Liver (tissue), 9 donors: ENCODE data around the gene COL6A6. TPM values are rescaled to one million over a fixed set of nuclear protein-coding genes. Genes with fewer than 3 reads are reported as not detected.

Experiments used
- DNase-seq: peaks from one replicate; pipeline ENCODE4 v3.0.0-alpha.2; 2017; ENCODE audit warnings: low spot score
- H3K27ac ChIP-seq, 2 donors: one replicate each; pipeline ENCODE4 v1.7.0; 2013; ENCODE audit warnings: inconsistent platforms in 2 of 2, low read length in 2 of 2, control low read depth in 1 of 2, low read depth in 1 of 2, mild to moderate bottlenecking in 1 of 2
- H3K27me3 ChIP-seq, 4 donors: one replicate each; pipeline versions ENCODE4 v1.6.1 to v1.7.0; 2013; ENCODE audit warnings: low read length in 3 of 4, inconsistent platforms in 1 of 4, mild to moderate bottlenecking in 1 of 4, moderate library complexity in 1 of 4; ENCODE audit not compliant: control insufficient read depth in 4 of 4, insufficient read depth in 4 of 4
- H3K36me3 ChIP-seq, 4 donors: one replicate each; pipeline versions ENCODE4 v1.6.1 to v1.7.0; 2013; ENCODE audit warnings: low read length in 3 of 4, mild to moderate bottlenecking in 3 of 4, low read depth in 1 of 4, moderate library complexity in 1 of 4; ENCODE audit not compliant: control insufficient read depth in 4 of 4, insufficient read depth in 3 of 4
- H3K4me1 ChIP-seq, 4 donors: one replicate each; pipeline versions ENCODE4 v1.6.1 to v1.7.0; 2013; ENCODE audit warnings: low read length in 3 of 4, mild to moderate bottlenecking in 3 of 4, moderate library complexity in 1 of 4; ENCODE audit not compliant: control insufficient read depth in 4 of 4, insufficient read depth in 4 of 4
- H3K4me3 ChIP-seq, 3 donors: one replicate each; pipeline versions ENCODE4 v1.6.1 to v1.7.0; 2013; ENCODE audit warnings: low read length in 3 of 3, control low read depth in 1 of 3, low read depth in 1 of 3, mild to moderate bottlenecking in 1 of 3
- H3K9ac ChIP-seq, 2 donors: one replicate each; pipeline ENCODE4 v1.7.0; 2013; ENCODE audit warnings: low read length in 2 of 2, mild to moderate bottlenecking in 2 of 2, moderate library complexity in 2 of 2, control low read depth in 1 of 2, low read depth in 1 of 2
- H3K9me3 ChIP-seq, 4 donors: one replicate each; pipeline versions ENCODE4 v1.6.1 to v1.7.0; 2013; ENCODE audit warnings: low read length in 3 of 4; ENCODE audit not compliant: control insufficient read depth in 4 of 4
- ATF3 ChIP-seq: IDR thresholded peaks from 2 replicates; pipeline ENCODE4 v1.6.1; 2016; ENCODE audit warnings: antibody characterized with exemption
- CTCF ChIP-seq: fragments of 150-350 bp; IDR thresholded peaks from 2 replicates; pipeline ENCODE4 v1.5.1; 2017; ENCODE audit warnings: improper control_type of control experiment, low read depth, low read length; ENCODE audit not compliant: missing input control
- EGR1 ChIP-seq, 2 donors: IDR thresholded peaks; 2 replicates each; pipeline ENCODE4 v1.6.1; 2016 to 2018; ENCODE audit warnings: antibody characterized with exemption in 2 of 2, low read depth in 2 of 2
- FOXA1 ChIP-seq: IDR thresholded peaks from 2 replicates; pipeline ENCODE4 v1.6.1; 2016; ENCODE audit warnings: antibody characterized with exemption
- FOXA2 ChIP-seq: IDR thresholded peaks from 2 replicates; pipeline ENCODE4 v1.6.1; 2016; ENCODE audit warnings: antibody characterized with exemption
- GABPA ChIP-seq, 2 donors: IDR thresholded peaks in 1 of 2; conservative IDR thresholded peaks in 1 of 2; 2 replicates each; pipeline ENCODE4 v1.6.1; 2016; ENCODE audit warnings: antibody characterized with exemption in 2 of 2, mild to moderate bottlenecking in 1 of 2, moderate library complexity in 1 of 2
- HNF4A ChIP-seq, 2 donors: conservative IDR thresholded peaks; 2 replicates each; pipeline ENCODE4 v1.6.1; 2016; ENCODE audit warnings: antibody characterized with exemption in 2 of 2, mild to moderate bottlenecking in 2 of 2
- HNF4G ChIP-seq: IDR thresholded peaks from 2 replicates; pipeline ENCODE4 v1.6.1; 2016; ENCODE audit warnings: antibody characterized with exemption
- JUND ChIP-seq, 2 donors: IDR thresholded peaks; 2 replicates each; pipeline ENCODE4 v1.6.1; 2016; ENCODE audit warnings: antibody characterized with exemption in 2 of 2
- MAX ChIP-seq: IDR thresholded peaks from 2 replicates; pipeline ENCODE4 v1.6.1; 2016; ENCODE audit warnings: antibody characterized with exemption
- NR2F2 ChIP-seq: IDR thresholded peaks from 2 replicates; pipeline ENCODE4 v1.6.1; 2016; ENCODE audit warnings: antibody characterized with exemption
- RAD21 ChIP-seq, 2 donors: IDR thresholded peaks; 2 replicates each; pipeline ENCODE4 v1.6.1; 2016; ENCODE audit warnings: antibody characterized with exemption in 2 of 2, mild to moderate bottlenecking in 2 of 2
- REST ChIP-seq: IDR thresholded peaks from 2 replicates; pipeline ENCODE4 v1.6.1; 2016; ENCODE audit warnings: antibody characterized with exemption, mild to moderate bottlenecking
- RXRA ChIP-seq, 2 donors: IDR thresholded peaks; 2 replicates each; pipeline ENCODE4 v1.6.1; 2017 to 2018; ENCODE audit warnings: antibody characterized with exemption in 2 of 2, mild to moderate bottlenecking in 1 of 2
- SP1 ChIP-seq: IDR thresholded peaks from 2 replicates; pipeline ENCODE4 v1.6.1; 2018; ENCODE audit warnings: antibody characterized with exemption, mild to moderate bottlenecking
- TAF1 ChIP-seq: conservative IDR thresholded peaks from 2 replicates; pipeline ENCODE4 v1.6.1; 2016; ENCODE audit warnings: antibody characterized with exemption, mild to moderate bottlenecking
- YY1 ChIP-seq: IDR thresholded peaks from 2 replicates; pipeline ENCODE4 v1.6.1; 2016; ENCODE audit warnings: antibody characterized with exemption, mild to moderate bottlenecking
- ZBTB33 ChIP-seq: IDR thresholded peaks from 2 replicates; pipeline ENCODE4 v1.6.1; 2016; ENCODE audit warnings: antibody characterized with exemption
- WGBS: extraction: QIAGEN DNeasy Blood & Tissue Kit; methylation state at CpG from one replicate; pipeline ENCODE4 v1.1.7; 2013; 5-methylcytosine and 5-hydroxymethylcytosine counted together
- polyA plus RNA-seq, 2 donors: library from polyadenylated mRNA; stranded (reverse) in 1 of 2; unstranded in 1 of 2; fragments of 200-250 nt in 1 of 2; fragments of >200 nt in 1 of 2; fragmentation: Nextera tagmentation in 1 of 2; extraction: Ambion mirVana in 1 of 2; gene quantifications; one replicate each; pipeline versions ENCODE4 v1.2.1 to v1.2.3, GENCODE V29; 2013 to 2015
- total RNA-seq, 2 donors: library from RNA; depleted of rRNA; stranded (reverse); fragments of >200 nt; gene quantifications; one replicate each; pipeline ENCODE4 v1.2.3, GENCODE V29; 2014
- donor health status: healthy.
- donor health status: healthy.
- donor health status: healthy.
- donor health status: healthy.
- donor health status: healthy.

Gene COL6A6
- total and polyA plus RNA-seq, 4 donors: 0.26 to 0.92 (median 0.43) TPM

GRCh38 chr3:130488769-130489450 is 28.1 kb upstream of the COL6A6 start:
- TF ChIP-seq MAX (no peak), REST (no peak), FOXA2 (no peak), JUND (IDR thresholded peaks at IDR 0.05) (no peak), HNF4G (no peak), RXRA (IDR thresholded peaks at IDR 0.05) (no peak), FOXA1 (no peak), TAF1 (no peak), ATF3 (no peak), RAD21 (IDR thresholded peaks at IDR 0.05) (no peak), CTCF (no peak), YY1 (no peak), SP1 (no peak), NR2F2 (no peak), EGR1 (IDR thresholded peaks at IDR 0.05; ENCODE audit: low read depth in 2 of 2) (no peak), ZBTB33 (no peak), GABPA (IDR thresholded peaks at IDR 0.05 in 1 of 2, conservative IDR thresholded peaks at IDR 0.05 in 1 of 2) (no peak), HNF4A (conservative IDR thresholded peaks at IDR 0.05) (no peak)
- no peak overlapping the region for H3K27ac ChIP-seq
- H3K9me3 ChIP-seq: no peaks in the 10 kb centered on the region
- DNase-seq: no peak
- WGBS: 67% methylated on average over 2 of the region's 2 CpGs
- H3K36me3 ChIP-seq: no peaks in the 10 kb centered on the region
- no peaks in the 10 kb centered on the region for H3K4me1 ChIP-seq
- H3K27me3 ChIP-seq: no peaks in the 10 kb centered on the region
- no peak overlapping the region for H3K4me3 ChIP-seq
- no peak overlapping the region for H3K9ac ChIP-seq
